PC-9 (cell line): ENCODE results near the gene ENTREP3. TPM values are rescaled to one million over a fixed set of nuclear protein-coding genes. Genes with fewer than 3 reads are reported as not detected.

ENCODE experiments used
- BruUV-seq: library from RNA; stranded (reverse); fragments of 400-500 nt; replicated peaks from 2 replicates; lab custom pipeline; 2021; lab: Mats Ljungman, UMichigan
- CTCF ChIA-PET: fragments of 300-600 bp; sonication (Branson Sonifier 250); formaldehyde crosslinking; loops from one replicate; lab custom pipeline; 2022; ENCODE audit warnings: antibody characterized with exemption; lab: Charles Lee
- POLR2A ChIA-PET: fragments of 300-600 bp; sonication (Branson Sonifier 250); formaldehyde crosslinking; loops from one replicate; lab custom pipeline; 2022; ENCODE audit warnings: antibody characterized with exemption; ENCODE audit not compliant: unreplicated experiment; lab: Charles Lee
- DNase-seq, 2 experiments: peaks; one replicate each; pipeline versions ENCODE4 v3.0.0 to v3.0.0-alpha.2; 2015 to 2022; ENCODE audit warnings: mixed read lengths in 1 of 2
- H2AFZ ChIP-seq: fragments of 200-600 bp; sonication (generic); 2 replicates; pipeline ENCODE4 v1.8.1; 2017; ENCODE audit warnings: antibody characterized with exemption
- H3F3A ChIP-seq: fragments of 200-600 bp; sonication (generic); 2 replicates; pipeline ENCODE4 v1.8.1; 2017; ENCODE audit warnings: antibody characterized with exemption, mild to moderate bottlenecking, low read depth; ENCODE audit not compliant: insufficient read depth
- H3K27ac ChIP-seq: fragments of 200-600 bp; sonication (generic); 2 replicates; pipeline ENCODE4 v1.6.1; 2016; ENCODE audit warnings: mixed run types
- H3K27me3 ChIP-seq: fragments of 200-600 bp; sonication (generic); 2 replicates; pipeline ENCODE4 v1.6.1; 2016; ENCODE audit warnings: low read depth, mixed run types; ENCODE audit not compliant: insufficient read depth
- H3K36me3 ChIP-seq: fragments of 200-600 bp; sonication (generic); 2 replicates; pipeline ENCODE4 v1.6.1; 2016; ENCODE audit warnings: low read depth, mixed run types
- H3K4me1 ChIP-seq: fragments of 200-600 bp; sonication (generic); replicated peaks from 2 replicates; pipeline ENCODE4 v1.6.1; 2016; ENCODE audit warnings: mixed run types; ENCODE audit not compliant: insufficient read depth
- H3K4me2 ChIP-seq: fragments of 200-600 bp; sonication (generic); 2 replicates; pipeline ENCODE4 v1.6.1; 2017; ENCODE audit warnings: mixed run types
- H3K4me3 ChIP-seq: fragments of 200-600 bp; sonication (generic); 2 replicates; pipeline ENCODE4 v1.6.1; 2016; ENCODE audit warnings: mixed run types
- H3K79me2 ChIP-seq: fragments of 200-600 bp; sonication (generic); 2 replicates; pipeline ENCODE4 v1.6.1; 2017; ENCODE audit warnings: low read depth, mixed run types
- H3K9me2 ChIP-seq: fragments of 200-600 bp; sonication (generic); 2 replicates; pipeline ENCODE4 v1.8.1; 2017; ENCODE audit warnings: mild to moderate bottlenecking; ENCODE audit not compliant: insufficient read depth
- H3K9me3 ChIP-seq: fragments of 200-600 bp; sonication (generic); 2 replicates; pipeline ENCODE4 v1.8.1; 2016; ENCODE audit warnings: low read depth; ENCODE audit not compliant: insufficient read depth
- H4K20me1 ChIP-seq: fragments of 200-600 bp; sonication (generic); 2 replicates; pipeline ENCODE4 v1.8.1; 2017; ENCODE audit not compliant: insufficient read depth
- CTCF ChIP-seq: fragments of 200-600 bp; sonication (generic); conservative IDR thresholded peaks from 2 replicates; pipeline ENCODE4 v1.6.1; 2017; ENCODE audit warnings: mixed run types, antibody characterized with exemption, mild to moderate bottlenecking, moderate library complexity
- EZH2 ChIP-seq: fragments of 200-600 bp; sonication (generic); IDR thresholded peaks from 2 replicates; pipeline ENCODE4 v1.8.0; 2017; ENCODE audit warnings: antibody characterized with exemption, low read depth
- intact Hi-C: fragments of 100-400 bp; cut with micrococcal nuclease; formaldehyde crosslinking; loops from one replicate; pipeline ENCODE4 v1.10.0; 2022; ENCODE audit not compliant: unreplicated experiment
- total RNA-seq: library from RNA; stranded (reverse); gene quantifications from 2 replicates; pipeline ENCODE4 v1.2.3, GENCODE V29; 2021

Gene ENTREP3
- total RNA-seq, 1 experiment from 2014 or later, result 56.9 TPM

DNA sequence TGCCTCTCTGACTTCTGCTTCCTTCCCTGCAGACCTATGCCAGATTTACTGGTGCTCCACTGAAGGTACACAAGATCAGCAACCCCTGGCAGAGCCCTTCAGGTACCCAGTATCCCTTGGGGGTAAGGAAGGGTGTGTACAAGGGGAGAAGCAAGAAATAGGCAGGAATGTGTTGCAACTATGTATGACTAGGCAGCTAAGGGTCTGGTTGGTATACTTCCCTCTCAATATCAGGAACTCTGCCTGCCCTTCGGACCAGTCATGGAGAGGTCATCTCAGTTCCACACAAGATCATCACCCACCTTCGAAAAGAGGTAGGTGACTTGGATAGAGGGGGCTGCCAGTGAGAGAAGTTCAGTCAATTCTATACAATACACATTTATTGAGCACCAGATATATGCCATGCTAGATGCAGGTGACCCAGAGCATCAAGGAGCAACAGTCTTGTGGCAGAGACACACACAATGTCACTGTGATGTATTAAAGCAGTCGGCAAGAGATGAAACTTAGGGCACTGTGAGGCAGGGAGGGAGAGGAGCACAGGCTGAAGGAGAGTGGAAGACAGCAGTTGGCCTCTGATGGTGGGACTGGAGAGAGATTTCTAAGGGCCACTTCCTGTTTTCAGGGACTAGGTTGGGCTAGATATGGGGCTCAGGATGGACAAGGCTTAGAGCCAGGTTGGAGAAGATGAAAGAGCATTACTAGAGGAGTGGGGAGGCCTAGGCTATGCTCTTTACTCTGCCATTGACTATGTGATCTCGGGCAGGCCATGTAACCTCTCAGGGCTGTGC lies 44.8 kb downstream of the ENTREP3 start:
- no peak for TF ChIP-seq EZH2
- TF ChIP-seq CTCF, result no peak
- intact Hi-C loops, result no loop called here
- POLR2A ChIA-PET, result no interaction called here
- CTCF ChIA-PET, result no interaction called here
- Histone ChIP-seq H3K4me1 (peaks cover 26% of the 10 kb centered on the region), H3K36me3 (no peaks in the 10 kb centered on the region), H3F3A (peaks cover 11% of the 10 kb centered on the region; the same call in 1 of the 2 replicates), H3K9me2 (no peaks in the 10 kb centered on the region), H3K79me2 (peaks cover 18% of the 10 kb centered on the region), H3K4me2 (peak overlapping the region; percentile 98), H3K27ac (no peak overlapping the region), H2AFZ (no peak overlapping the region), H3K27me3 (no peaks in the 10 kb centered on the region), H3K4me3 (0 out of 2 replicates have a peak overlapping the region, but pooled peaks have one; percentile 78), H3K9me3 (no peaks in the 10 kb centered on the region), H4K20me1 (no peaks in the 10 kb centered on the region)
- no TSS peak for BruUV-seq
- DNase-seq, result no peak

GRCh38 chr1:155209312-155209721 lies 46.0 kb downstream of the ENTREP3 start:
- H4K20me1 ChIP-seq, result no peaks in the 10 kb centered on the region
- BruUV-seq, result TSS peak; percentile 78

More at GRCh38 chr1:155209312-155209721, 46.0 kb downstream of the ENTREP3 start:
- H3K79me2 ChIP-seq, result peaks cover 18% of the 10 kb centered on the region
- CTCF ChIA-PET, result interaction anchor here (0.7 to 0.9 kb wide), 2 partner anchors 56 to 439 kb away, joined by 3 to 4 read pairs; no protein-coding TSS in a partner anchor
- no peaks in the 10 kb centered on the region for H3K9me2 ChIP-seq
- no peaks in the 10 kb centered on the region for H3K9me3 ChIP-seq
- intact Hi-C loops, result no loop called here
- no peak for TF ChIP-seq CTCF
- no peak for TF ChIP-seq EZH2
- H3K27me3 ChIP-seq, result no peaks in the 10 kb centered on the region
- DNase-seq, result no peak
- H3K27ac ChIP-seq, result peak overlapping the region; percentile 74
- H3F3A ChIP-seq, result peaks cover 11% of the 10 kb centered on the region; the same call in 1 of the 2 replicates
- peaks cover 26% of the 10 kb centered on the region for H3K4me1 ChIP-seq
- peak overlapping the region; percentile 91 for H2AFZ ChIP-seq
- peak overlapping the region; percentile 98 for H3K4me2 ChIP-seq
- no peaks in the 10 kb centered on the region for H3K36me3 ChIP-seq
- H3K4me3 ChIP-seq, result peak overlapping the region; percentile 78
- POLR2A ChIA-PET, result interaction anchor here (0.6 to 1.0 kb wide), 6 partner anchors 14 to 798 kb away, joined by 3 to 7 read pairs (median 4); no protein-coding TSS in a partner anchor
